ENCODE measurements around the gene PTPRC.

PTPRC gene

DNA sequence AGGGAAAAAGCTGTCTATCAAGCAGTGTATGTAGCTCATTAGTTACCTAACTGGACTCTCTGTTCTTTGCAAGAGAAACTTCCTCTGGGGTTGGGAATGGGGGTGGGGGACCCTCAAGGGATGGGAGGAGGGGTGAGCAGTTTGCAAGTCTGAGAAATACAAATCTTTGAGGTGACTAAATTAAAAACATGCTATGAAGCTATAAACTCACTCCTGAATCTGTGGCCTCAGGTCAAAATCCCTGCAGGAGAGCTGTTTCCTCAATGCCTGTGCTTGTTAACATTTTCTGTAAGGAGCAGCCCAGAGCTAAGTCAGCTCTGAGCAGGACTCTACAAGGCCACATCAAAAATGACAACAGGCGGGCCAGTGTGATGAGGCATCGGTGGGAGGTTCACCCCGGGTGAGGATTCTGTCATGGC is 32.8 kb upstream of the PTPRC start:
- FAIRE-seq (peak; percentile 15), DNase-seq (ENCODE audit: insufficient read length, low spot score) (no peak)
- no peak for TF ChIP-seq POLR2A (IDR thresholded peaks at IDR 0.05; ENCODE audit: low read depth, low read length)

DNA sequence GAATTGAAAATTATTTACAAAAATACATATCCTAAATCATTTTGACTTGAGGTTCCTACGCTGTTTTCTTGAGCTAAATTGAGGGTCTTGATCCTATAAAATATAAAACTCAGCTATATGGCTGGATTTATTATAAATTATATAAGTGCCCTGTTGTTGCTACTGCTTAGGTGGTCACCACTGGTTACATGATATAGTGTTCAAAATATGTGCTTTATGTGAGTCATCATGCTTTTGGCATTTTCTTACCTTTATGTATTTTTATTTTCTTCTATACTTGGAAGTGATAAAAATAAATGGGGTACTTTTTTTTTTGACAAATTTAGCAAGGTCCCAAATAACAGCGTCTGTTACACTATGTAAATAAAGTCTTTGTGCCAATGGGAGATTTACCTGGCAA is 31.1 kb upstream of the PTPRC start:
- FAIRE-seq, result no peak
- no peak for DNase-seq (ENCODE audit: insufficient read length, low spot score)
- TF ChIP-seq POLR2A (IDR thresholded peaks at IDR 0.05; ENCODE audit: low read depth, low read length), result no peak

DNA sequence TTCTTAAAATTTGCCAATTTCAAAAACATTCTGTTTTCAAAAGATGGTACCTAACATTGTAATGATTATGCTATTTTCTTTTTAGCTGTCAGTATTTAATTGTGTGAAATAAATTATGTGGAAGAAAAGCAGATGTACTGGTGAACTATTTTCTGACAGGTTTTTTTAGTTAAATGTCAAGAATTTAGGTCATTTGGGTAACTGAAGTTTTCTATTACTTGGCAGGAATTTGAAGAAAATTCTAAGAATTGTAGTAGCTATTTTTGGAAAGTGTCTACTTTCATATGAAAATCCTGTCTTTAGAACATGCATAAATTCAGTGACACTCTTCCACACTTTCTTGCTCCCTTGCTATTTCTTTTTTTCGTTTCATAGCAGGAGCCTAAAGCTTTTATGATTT is 28.5 kb upstream of the PTPRC start:
- no peak for DNase-seq (ENCODE audit: insufficient read length, low spot score)
- no peak for TF ChIP-seq POLR2A (IDR thresholded peaks at IDR 0.05; ENCODE audit: low read depth, low read length)
- FAIRE-seq, result no peak

DNA sequence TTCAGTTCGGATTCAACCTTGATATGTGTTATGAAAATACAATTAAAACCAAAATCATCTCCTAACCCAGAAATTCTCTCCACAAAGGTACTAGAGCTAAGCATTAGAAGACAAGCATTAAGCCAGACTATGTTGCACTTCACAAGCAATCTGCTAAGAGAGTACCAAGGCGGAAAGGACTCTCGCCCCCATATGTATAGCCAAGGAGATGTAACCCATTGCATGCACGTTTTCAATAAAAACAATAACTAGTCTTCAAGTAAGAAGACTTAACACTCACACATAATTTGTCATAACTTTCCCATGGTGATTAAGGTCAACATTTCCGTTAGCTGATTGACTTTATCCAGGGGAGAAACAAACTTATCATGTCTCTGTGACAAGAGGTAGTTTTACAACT is 27.6 kb upstream of the PTPRC start:
- DNase-seq (ENCODE audit: insufficient read length, low spot score) (no peak), FAIRE-seq (no peak)
- TF ChIP-seq POLR2A (IDR thresholded peaks at IDR 0.05; ENCODE audit: low read depth, low read length), result no peak

DNA sequence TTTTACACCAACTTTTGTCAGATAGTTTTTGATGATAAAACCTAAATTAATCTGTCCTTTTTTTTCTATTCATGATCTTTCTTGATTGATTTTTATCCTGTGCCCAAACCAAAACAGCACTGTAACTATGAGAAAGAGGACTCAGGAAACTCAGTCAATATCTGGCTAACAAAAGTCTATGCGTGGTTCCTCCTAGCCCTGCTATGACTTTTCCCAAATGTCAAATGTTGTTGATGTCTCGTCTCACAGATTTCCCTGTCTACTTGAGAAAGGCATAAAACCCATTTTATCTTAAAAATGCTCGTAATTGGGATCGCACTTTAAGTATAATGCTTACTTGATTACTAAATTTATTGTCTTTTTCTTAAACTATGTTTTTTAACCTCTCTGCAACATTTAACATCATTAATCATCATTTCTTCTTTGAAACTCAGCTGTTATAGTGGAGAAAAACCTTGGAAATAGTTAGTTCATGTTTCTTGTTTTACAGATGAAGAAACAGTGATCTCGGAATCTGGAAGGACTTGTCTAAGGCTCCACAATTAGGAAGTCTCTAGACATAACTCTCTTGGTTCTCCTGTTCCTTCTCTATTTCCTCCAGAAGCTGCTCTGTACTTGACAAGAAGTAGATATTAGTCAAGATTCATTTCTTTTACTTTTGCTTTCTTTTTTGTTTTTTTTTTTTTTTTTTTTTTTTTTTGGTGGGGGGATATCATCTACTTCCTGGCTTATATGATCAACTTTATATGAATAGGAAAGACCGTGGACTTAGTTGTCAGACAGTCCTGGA is 26.2 kb upstream of the PTPRC start:
- no peak for TF ChIP-seq POLR2A (IDR thresholded peaks at IDR 0.05; ENCODE audit: low read depth, low read length)
- FAIRE-seq (no peak), DNase-seq (ENCODE audit: insufficient read length, low spot score) (no peak)

DNA sequence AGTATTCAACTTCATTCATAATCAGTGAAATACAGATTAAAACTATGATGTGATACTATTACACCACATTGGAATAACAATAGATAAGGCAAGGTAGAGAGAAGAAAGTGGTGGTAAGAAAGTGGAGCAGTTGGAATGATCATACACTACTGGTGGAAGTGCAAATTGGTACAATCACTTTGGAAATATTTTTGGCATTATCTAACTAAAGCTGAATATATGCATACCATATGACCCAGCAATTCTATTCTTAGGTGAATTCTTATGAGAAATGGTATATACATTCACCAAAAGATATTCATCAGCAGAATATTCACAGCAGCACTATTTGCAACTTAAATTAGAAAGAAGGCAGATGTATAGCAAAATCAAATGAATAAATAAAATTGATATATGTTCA is 21.4 kb upstream of the PTPRC start:
- no peak for DNase-seq (ENCODE audit: insufficient read length, low spot score)
- no peak for FAIRE-seq

DNA sequence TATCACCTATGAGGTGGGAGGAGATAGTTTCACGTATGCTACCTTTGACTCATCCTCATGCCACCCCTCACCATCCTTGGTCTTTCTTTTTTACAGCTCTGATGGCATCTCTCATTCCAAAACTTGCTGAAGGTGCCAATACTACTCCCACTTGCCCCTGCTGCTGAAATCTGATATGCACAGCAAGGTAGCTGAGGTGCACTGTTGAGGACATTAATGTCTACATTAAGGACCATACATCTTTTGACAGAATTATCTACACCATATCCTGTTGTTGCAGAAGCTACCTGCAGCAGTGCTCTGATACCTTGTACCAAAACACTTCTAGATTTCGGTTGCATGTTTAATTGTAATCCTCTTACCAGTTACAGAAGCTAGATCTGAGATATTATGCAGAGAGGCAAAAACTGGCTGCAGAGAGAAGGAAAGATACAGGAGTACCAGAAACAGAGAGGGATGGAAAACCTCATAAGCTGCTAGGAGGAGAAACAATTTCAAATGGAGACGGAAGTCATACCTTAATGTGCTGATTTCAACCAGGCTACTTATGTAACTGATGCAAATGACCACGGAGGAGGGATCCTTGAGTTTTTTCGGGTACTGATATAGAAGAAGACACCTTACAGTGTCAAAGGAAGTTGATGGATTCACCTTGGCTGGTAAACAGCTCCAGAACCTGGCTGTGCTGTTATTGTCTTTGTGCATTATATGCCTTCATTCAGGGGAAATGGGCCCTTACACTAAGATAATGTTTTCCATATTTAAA is 19.3 kb upstream of the PTPRC start:
- TF ChIP-seq POLR2A (IDR thresholded peaks at IDR 0.05; ENCODE audit: low read depth, low read length), result no peak
- no peak for DNase-seq (ENCODE audit: insufficient read length, low spot score)
- FAIRE-seq, result no peak

More for the DNA sequence above, 21.4 kb upstream of the PTPRC start:
- no peak for TF ChIP-seq POLR2A (IDR thresholded peaks at IDR 0.05; ENCODE audit: low read depth, low read length)

DNA sequence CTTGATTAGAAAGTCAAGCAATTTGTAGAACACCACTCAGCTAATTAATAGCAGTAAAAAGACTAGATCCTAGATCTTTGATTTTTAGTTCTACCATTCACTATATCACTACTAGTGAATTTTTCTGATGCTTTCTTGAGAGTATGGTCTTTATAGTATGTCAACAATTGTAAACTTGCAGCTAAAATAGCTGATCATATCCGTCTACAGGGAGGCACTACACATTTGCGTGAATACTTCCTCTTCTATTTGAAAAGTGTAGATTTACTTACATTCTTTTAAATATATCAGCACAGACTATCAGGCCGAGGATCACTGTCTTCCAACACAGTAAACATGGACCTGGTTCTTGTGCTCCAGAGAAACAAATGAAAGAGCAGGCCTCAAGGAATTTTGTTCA is 18.6 kb upstream of the PTPRC start:
- TF ChIP-seq POLR2A (IDR thresholded peaks at IDR 0.05; ENCODE audit: low read depth, low read length), result no peak
- DNase-seq (ENCODE audit: insufficient read length, low spot score), result no peak
- no peak for FAIRE-seq

DNA sequence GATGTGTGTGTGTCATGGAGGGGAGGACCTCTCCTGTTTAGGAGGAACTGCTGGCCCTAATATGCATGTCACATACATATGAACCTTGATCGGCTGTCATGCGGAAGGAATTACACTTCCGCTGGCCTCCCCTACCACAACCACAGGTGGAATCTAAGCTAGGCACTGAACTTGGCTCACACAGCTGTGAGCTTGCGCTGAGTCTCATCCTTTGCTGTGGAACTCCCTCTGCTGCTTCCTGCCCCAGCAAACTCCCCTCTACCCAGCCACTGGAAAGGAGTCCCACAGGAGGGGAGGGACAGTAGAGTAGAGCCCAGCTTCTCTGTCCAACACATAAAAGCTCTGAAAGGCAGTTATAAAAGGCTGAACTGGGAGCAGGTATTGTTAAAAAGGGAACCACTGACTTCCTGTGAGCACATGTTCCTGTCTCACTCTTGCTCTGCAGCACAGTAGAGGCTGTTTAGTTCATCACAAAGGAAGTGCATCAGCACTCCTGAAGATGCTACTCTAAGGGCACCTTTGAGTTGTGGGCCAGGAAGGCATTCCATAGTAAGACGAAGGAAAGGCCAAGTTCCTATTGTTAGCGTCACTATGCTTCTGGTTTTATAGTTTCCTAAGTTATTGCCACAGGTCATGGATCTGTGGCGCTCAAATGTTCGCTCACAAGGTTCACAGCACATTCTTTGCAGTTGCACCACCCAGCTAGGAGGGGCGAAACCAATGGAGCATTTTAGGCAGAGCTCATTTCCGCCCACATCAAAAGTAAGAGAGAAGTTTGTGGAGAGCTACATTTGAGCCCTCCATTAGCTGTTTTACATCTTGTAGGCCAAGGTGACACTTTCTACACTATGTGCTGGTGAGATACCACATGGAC is 17.7 kb upstream of the PTPRC start:
- TF ChIP-seq POLR2A (IDR thresholded peaks at IDR 0.05; ENCODE audit: low read depth, low read length), result no peak
- DNase-seq (ENCODE audit: insufficient read length, low spot score), result no peak
- FAIRE-seq, result no peak

DNA sequence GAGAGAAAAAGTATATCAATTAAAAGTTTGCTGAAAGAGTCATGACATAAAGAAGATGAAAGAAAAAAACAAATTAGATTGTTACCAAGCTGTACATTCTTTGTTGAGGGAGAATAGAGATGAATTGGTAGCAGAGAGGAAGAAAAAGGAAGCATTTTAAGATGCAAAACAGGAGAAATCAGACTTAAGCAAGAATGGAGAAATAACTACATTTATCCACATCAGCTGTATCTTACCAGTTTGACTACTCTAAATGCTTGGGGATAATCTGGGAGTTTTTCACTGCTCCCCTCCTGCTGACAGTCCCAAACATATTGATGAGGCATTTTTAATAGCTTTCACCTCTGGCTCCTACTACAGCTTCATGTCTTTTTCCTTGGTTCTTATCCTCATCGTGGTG is 16.8 kb upstream of the PTPRC start:
- TF ChIP-seq POLR2A (IDR thresholded peaks at IDR 0.05; ENCODE audit: low read depth, low read length), result no peak
- no peak for FAIRE-seq
- no peak for DNase-seq (ENCODE audit: insufficient read length, low spot score)

DNA sequence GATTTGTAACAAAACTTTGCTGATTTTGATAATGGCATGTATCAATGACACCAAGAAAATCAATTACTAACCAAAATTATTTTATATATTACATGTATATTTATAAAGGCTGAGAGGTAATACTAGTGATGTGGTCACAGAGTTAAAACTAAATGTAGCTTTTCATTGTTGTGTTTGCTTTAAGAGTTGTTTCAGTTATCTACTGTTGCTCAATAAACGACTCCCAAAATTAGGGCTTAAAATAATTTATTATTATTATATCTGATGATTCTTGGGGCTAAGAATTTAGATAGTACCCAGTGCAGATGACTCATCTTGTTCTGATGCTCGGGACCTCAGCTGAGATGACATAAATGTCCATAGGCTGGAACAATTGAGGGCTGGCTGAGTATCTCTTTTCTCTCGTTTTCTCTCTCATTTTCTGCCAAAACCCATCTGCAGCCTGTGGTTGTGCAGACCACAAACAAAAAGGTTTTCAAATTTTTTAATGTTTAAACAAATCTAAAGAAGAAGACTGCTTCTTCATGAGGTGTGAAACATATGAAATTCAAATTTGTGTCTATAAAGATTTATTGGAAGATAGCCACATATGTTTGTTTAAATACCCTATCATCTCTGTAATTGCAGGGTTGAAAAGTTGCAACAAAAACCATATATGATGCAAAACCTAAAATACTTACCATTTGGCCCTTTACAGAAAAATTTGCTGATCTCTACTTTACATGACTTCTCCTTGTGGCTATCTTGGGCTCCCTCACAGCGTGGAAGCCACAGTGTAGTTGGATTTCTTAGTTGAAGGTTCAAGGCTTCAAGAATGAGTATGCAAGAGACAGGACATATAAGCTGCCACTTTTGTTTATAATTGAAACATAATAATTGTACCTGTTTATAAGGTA is 14.8 kb upstream of the PTPRC start:
- DNase-seq (ENCODE audit: insufficient read length, low spot score), result no peak
- no peak for FAIRE-seq
- no peak for TF ChIP-seq POLR2A (IDR thresholded peaks at IDR 0.05; ENCODE audit: low read depth, low read length)

DNA sequence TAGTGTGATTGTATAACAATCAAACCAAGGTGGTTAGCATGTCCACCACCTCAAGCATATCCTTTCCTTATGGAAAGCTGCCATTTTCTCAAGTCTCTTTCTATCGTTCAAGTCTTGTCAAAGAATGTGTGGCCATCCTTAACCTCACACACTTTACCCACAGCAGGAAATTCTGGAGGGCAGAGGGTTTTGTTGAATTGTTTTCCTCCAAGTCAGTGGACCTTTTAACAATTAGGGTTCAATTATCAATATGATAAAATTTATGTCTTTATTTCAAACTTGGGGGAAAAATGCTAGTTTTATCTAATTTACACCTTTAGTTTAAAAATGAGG is 14.2 kb upstream of the PTPRC start:
- DNase-seq (ENCODE audit: insufficient read length, low spot score) (no peak), FAIRE-seq (no peak)
- TF ChIP-seq POLR2A (IDR thresholded peaks at IDR 0.05; ENCODE audit: low read depth, low read length), result no peak

DNA sequence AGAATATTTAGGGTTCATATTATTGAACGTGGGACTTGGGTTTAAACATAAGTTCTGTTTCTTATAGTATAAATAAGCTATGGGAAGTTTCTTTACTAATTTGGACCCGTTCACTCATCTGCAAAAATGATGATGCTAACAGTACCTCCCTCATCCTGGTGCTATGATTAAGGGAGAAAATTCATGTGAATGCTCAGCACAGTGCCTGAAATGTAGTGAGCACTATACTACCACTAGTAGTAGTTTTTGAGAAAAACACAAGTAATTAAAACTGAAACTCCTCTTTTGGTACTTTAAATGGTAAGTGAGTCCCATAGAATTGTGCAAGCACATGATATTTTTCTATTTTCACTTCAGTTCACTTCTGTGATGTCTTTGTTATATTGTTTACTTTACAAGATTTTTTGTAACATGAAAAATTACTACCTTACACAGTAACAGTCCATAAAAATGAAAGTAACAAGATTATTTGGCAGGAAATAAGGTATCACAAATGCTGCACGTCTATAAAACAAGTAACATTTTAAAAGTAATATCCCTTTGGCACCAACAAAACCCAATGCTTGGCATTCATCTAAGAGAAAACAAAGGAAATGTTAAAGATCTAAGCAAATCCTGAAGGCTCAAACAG is 11.3 kb upstream of the PTPRC start:
- FAIRE-seq (no peak), DNase-seq (ENCODE audit: insufficient read length, low spot score) (no peak)
- no peak for TF ChIP-seq POLR2A (IDR thresholded peaks at IDR 0.05; ENCODE audit: low read depth, low read length)

All from H54 (cell line).